Measurements from ENCODE around the gene BRD3.
"Not testable (repeated sequence)": the region's sequence is repeated elsewhere in the genome, so short reads cannot be mapped to it uniquely, and the experiment has no call there.

BRD3 gene

DNA sequence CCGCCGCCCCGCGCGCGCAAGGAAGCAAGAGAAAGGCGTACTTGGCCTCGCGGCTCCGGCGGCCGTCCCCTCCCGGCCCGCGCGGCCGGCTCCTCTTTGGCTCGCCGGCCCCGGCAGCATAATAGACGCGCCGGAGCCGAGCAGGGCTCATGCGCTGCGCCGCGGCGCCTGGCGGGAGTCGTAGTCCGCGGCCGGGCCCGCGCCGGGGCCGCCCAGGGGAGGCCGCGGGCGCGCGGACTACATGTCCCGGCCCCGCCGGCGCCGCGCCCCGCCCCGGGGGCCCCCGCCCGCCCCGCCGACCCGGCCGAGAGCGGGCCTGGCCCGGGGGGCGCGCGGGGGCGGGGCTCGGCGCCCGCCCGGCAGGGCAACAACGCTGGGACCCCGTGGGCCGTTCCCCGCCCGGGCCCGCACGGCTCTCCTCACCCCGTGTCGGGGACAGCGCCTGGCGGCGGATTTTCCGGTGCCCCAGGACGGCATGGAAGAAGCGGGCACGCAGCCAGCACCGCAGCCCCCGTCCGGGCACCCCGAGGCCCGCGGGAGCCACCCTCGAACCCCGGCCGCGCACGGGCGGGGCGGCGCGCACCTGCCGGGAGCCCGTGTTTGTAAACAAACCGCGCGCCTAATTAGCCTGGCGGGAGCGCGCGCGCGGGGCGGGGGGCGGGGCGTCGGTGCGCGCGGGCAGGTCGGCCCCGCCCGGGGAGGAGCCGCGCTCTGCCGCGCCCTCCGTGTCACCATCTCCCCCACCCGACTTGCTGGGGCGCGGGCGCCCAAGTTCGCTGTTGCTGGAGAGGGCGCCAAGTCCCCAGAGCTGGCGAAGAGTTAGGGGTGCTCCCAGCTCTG is at the start of gene BRD3:
BRD3 (minus strand) TSS at position 123 of the 840 bp plus-strand sequence. CDS start 14,549 bp downstream, outside the sequence.
- peak; percentile 67 for DNase-seq

- no peak for DNase-seq
Measured at GRCh38 chr9:134112561-134112960, 44.7 kb upstream of the BRD3 start.

DNA sequence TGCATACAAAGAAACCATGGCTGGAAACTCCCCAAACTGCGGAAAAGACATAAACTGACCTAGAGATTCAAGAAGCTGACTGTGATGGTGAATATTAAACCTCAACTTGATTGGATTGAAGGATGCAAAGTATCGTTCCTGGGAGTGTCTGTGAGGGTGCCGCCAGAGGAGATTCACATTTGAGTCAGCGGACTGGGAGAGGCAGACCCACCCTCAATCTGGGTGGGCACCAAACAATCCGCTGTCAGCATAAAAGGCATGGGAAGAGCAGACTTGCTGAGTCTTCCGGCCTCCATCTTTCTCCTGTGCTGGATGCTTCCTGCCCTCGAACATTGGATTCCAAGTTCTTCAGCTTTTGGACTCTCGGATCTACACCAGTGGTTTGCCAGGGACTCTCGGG is 43.2 kb upstream of the BRD3 start:
- no peak for DNase-seq

DNA sequence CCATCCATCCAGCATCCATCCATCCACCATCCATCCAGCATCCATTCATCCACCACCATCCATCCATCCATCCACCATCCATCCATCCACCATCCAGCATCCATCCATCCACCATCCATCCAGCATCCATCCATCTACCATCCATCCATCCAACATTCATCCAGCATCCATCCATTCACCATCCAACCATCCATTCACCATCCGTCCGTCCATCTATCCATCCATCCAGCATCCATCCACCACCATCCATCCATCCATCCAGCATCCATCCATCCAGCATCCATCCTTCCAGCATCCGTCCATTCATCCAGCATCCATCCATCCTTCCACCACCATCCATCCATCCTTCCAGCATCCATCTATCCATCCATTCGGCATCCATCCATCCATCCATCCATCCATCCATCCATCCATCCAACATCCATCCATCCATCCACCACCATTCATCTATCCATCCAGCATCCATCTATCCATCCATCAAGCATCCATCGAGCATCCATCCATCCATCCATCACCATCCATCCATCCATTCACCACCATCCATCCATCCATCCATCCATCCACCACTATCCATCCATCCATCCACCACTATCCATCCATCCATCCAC is 35.7 kb upstream of the BRD3 start:
- no peak for DNase-seq

DNA sequence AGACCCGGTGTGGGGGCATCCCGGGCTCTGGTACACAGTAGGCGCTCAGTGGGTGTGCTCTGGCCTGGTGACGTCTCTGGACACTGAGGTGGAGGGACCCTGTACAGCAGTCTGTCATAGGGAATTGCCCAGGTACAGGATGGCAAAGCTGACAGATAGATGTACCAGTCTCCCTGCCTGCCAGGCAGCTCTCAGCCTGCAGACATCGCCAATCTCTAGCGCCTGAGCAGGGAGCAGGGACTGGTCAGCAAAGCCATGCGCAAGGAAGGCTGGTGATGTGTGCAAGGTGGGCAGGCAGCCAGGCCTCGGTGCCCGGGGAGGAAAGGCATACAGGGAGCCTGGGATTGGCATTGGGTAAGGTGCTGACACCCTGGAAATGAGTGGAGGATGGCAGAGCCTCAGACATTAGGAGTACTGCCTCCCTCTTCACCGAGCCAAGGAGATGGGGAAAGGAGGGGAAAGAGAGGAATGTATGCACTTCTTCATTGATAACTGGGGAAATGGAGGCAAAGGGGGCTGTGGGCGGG is 33.9 kb upstream of the BRD3 start:
- DNase-seq = no peak

DNA sequence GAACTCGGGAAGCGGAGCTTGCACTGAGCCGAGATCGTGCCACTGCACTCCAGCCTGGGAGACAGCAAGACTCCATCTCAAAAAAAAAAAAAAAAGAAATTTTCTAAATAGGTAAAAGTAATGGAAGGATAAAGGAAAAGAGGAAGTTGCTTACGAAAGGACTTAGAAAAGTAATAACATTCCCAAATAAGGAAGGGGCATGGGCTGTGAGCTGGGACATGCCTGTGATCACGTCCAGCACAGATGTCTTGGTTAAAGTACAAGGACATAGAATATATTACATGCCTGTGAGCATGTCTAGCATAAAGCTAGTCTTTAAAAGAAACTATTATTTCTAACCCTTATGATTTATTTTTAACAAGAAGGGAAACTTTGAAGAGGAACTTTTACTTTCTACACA is 33.3 kb upstream of the BRD3 start:
- not testable (repeated sequence) for DNase-seq

GRCh38 chr9:134100040-134100439 is 32.2 kb upstream of the BRD3 start:
- DNase-seq = no peak

- DNase-seq = peak; percentile 18
Measured at GRCh38 chr9:134099123-134099761, 31.4 kb upstream of the BRD3 start.

DNA sequence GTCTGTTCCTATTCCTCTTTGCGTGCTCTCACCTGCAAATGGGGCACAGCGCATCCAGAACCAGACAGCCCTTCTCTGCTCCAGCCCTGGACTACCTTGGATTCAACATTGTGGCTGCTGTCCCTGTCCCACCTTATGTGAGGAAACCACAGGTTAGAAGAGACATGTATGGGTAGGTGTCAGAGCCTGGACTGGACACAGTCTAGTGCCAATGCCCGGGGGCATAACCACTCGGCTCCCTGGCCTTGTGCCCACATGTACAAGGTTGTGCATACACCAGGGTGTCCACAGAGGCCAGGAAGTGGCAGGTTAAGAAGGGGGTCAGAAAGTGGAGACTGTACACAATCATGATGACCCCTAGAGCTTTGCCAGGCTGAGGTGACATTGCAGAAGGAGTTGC is 22.1 kb upstream of the BRD3 start:
- DNase-seq = no peak

DNA sequence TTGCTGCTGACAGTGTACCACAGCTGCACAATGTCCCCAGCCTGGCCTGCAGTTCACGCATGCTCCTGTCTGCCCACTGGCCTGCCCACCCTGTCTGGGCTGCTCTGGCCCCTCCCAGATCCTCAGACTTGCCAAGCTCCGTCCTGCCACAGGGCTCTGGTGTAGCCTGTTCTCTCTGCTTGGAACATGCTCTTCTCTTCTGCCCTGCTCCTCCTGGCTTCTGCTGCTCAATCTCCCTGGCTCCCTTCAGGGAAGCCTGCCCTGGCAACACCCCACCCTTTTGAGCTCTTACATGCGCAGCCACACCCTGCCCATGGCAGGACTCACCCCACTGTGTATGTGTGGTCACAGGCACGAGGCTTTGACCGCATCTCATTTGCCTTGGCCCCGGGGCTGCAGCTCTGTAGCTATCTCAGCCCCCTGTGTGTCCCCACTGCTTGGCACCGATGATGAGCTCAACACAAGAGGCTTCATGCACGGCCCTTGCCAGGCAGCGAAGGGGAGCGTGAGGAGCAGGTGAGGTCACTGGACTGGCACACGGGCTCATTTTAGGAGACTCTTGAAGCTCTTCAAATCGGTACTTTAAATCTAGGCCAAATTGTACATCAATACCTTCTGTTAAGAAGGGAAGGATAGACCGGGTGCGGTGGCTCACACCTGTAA is 20.4 kb upstream of the BRD3 start:
- DNase-seq = no peak

DNA sequence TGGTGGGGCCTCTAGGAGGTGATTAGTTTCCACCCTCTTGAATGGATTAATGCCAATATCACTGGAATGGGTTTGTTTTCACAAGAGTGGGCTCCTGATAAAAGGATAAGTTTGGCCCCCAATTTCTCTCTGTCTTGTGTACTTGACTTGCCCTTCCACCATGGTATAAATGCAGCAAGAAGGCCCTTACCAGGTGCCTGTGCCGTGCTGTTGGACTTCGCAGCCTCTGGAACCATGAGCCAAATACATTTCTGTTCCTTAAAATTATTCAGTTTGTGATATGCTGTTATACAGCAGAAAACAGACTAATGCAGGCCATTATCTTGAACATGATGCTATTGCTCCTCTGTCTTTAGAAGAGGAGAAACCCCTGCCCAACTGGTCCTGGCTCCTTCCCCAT is 17.8 kb upstream of the BRD3 start:
- DNase-seq = no peak

- no peak for DNase-seq
Measured at GRCh38 chr9:134083451-134083850, 15.6 kb upstream of the BRD3 start.

DNA sequence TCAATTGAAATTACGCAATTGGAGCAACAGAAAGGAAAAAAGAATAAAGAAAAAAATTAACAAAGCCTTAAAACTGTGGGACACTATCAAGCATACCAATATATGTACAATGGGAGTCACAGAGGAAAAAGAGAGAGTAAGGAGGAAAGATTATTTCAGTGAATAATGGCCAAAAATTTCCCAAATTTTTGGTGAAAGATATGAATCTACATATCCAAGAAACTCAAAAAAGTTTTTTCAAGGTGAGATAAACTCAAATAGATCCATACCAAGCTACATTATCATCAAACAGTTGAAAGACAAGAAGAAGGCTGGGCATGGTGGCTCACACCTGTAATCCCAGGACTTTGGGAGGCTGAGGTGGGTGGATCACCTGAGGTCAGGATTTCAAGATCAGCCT is 8.8 kb upstream of the BRD3 start:
- DNase-seq = no peak

GRCh38 chr9:134075689-134076088 is 7.9 kb upstream of the BRD3 start:
- not testable (repeated sequence) for DNase-seq

- DNase-seq = no peak
Measured at GRCh38 chr9:134073500-134073899, 5.7 kb upstream of the BRD3 start.

DNA sequence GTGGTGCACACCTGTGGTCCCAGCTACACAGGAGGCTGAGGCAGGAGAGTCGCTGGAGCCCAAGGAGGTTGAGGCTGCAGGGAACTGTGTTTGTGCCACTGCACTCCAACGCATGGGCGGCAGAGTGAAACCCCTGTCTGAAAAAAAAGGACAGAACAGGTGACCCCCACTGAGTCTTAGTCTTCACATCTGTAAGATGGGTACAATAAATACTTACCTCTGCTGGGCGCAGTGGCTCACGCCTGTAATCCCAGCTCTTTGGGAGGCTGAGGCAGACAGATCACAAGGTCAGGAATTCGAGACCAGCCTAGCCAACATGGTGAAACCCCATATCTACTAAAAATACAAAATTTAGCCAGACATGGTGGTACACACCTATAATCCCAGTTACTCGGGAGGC is 4.9 kb upstream of the BRD3 start:
- not testable (repeated sequence) for DNase-seq

DNA sequence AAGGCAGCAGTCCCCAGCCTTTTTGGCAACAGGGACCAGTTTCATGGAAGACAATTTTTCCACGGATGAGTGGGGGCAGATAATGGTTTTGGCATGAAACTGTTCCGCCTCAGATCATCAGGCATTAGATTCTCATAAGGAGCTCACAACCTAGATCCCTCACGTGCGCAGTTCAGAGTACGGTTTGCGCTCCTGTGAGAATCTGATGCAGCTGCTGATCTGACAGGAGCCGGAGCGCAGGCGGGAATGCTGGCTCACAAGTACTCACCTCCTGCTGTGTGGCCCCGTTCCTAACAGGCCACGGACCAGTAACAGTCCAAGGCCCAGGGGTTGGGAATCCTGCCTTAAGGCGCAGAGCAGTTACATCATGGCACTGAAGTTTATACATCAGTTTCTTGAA is 3.3 kb upstream of the BRD3 start:
- DNase-seq = no peak

DNA sequence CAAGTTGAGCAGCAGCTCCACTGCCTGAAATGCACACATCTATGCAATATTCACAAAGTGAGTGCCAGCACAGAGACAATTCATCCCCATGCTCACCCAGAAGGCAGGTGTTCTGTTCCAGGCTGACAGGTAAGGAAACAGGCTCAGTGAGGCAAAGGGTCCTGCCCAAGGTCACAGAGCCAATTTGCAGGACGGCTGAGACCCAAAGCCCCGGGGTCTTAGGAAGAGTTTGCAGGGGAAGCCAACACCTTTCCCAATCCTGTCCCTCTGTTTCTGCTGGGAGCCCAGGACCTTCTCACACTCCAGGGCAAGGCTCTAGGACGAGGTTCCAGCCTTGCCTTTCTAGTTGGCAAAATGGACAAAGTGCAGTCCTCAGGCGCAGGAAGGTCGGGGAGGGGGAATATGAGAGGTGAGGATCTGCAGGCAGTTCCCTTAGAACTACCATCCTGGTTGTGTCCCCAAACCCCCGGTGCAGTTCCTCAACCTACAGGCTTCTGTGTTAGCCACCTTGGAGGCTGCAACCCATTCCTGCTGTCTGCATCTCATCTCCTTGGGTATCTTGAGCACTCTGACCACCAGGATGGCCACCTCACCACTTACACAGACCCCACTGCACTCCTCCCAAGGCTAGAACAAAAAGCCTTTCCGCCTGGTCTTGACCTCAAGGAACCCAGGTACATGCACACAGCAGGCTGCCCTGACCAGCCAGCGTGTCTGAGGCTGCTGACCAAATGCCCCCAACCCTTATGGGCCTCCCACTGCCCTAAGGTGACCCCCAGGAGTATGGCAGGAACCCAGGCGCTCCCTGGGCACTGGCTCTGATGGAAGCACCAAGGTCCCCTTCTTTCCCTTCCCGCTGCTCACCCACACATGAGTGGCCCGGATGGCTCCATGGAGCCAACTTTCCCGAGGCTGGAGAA is 1.9 kb upstream of the BRD3 start:
- DNase-seq = no peak

DNA sequence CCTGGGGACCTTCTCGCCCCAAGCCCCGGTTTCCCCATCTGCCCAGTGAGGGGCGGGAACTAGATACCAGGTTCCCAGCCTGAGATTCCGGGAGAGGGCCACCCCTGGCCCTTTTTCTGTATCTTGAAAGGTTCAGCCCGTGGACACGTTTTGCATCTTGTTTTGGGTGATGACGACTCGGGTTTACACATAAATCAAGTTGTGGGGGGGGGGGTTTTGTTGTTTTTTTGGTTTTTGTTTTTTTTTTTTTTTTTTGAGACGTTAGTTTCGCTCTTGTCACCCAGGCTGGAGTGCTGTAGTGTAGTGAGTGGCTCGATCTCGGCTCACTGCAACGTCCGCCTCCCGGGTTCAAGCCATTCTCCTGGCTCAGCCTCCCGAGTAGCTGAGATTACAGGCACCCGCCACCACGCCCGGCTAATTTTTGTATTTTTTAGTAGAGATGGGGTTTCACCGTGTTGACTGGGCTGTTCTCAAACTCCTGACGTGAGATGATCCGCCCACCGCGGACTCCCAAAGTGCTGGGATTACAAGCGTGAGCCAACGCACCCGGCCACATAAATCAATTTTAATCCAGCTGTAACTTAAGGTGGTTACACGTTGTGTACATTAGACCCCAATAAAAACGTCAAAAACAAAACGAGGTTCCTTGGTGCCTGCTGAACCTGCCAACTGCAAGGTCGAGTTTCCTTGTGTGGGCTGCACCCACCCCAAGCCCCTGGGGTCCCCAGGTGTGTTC is 1.1 kb upstream of the BRD3 start:
- DNase-seq = no peak

GRCh38 chr9:134066913-134067851 is 644 bp downstream of the BRD3 start:
- no peak for DNase-seq

Measured in NCI-H1048 (cell line).